ENCODE measurements around the gene MLLT3. TPM values are rescaled to one million over a fixed set of nuclear protein-coding genes. Genes with fewer than 3 reads are reported as not detected.

MLLT3 gene
- total RNA-seq (2014; rRNA removed; shearing (Covaris generic)) (11.9 and 12.1 TPM in 2 replicates), polyA plus RNA-seq (2016; fragmentation: Nextera tagmentation; extraction: Ambion mirVana) (7.1 and 7.5 TPM in 2 replicates)

- no peaks in the 10 kb centered on the region for H3K9me3 ChIP-seq (ENCODE audit: low read depth)
- no peaks in the 10 kb centered on the region for H4K20me1 ChIP-seq (ENCODE audit: insufficient read depth)
- no peaks in the 10 kb centered on the region for H3K9me2 ChIP-seq (ENCODE audit: insufficient read depth)
- peak; percentile 98 for DNase-seq
- no peaks in the 10 kb centered on the region for H3K36me3 ChIP-seq (ENCODE audit: low read depth)
- peak within 1 kb of the TSS; percentile 91 for H3K4me3 ChIP-seq
- H3K4me1 ChIP-seq (ENCODE audit: insufficient read depth) = peaks cover 15% of the 10 kb centered on the region
- peak within 1 kb of the TSS; percentile 79 for H3K27ac ChIP-seq
- peaks cover 22% of the 10 kb centered on the region; the same call in 1 of the 2 replicates for H3F3A ChIP-seq (ENCODE audit: insufficient read depth)
- H2AFZ ChIP-seq = peak within 1 kb of the TSS; percentile 97
- H3K27me3 ChIP-seq (replicated peaks; ENCODE audit: insufficient read depth) = no peaks in the 10 kb centered on the region
- H3K4me2 ChIP-seq (ENCODE audit: unreplicated experiment) = peak within 1 kb of the TSS; percentile 94
- TF ChIP-seq EZH2phosphoT487 (IDR thresholded peaks at IDR 0.05; ENCODE audit: insufficient read depth, low read depth) (no peak), EZH2 (IDR thresholded peaks at IDR 0.05; ENCODE audit: insufficient read depth, poor library complexity, severe bottlenecking) (no peak)
- peaks cover 25% of the 10 kb centered on the region for H3K79me2 ChIP-seq (ENCODE audit: insufficient read depth)
- in situ Hi-C loops (cut with MboI) = loop anchor here (10.0 kb wide), 3 partner anchors 268 to 492 kb away; no protein-coding TSS in a partner anchor
- peak within 1 kb of the TSS; percentile 82 for H3K9ac ChIP-seq
- WGBS, 2 experiments (ENCODE audit: low coverage in 1 of 2, low lambda C conversion rate in 2 of 2, missing lambda C conversion rate in 2 of 2) = 1 to 2% methylated on average over 32 to 41 of the region's 41 CpGs
These were observed at the start of gene MLLT3 for GRCh38 chr9:20622330-20623020. Gene MLLT3, minus strand, starts transcription at chr9:20622499.

- Histone ChIP-seq H3K4me3 (no peak overlapping the region), H3K9me3 (ENCODE audit: low read depth) (no peaks in the 10 kb centered on the region), H3K9ac (no peak overlapping the region), H3K27ac (no peak overlapping the region), H3K36me3 (ENCODE audit: low read depth) (no peaks in the 10 kb centered on the region), H3K9me2 (ENCODE audit: insufficient read depth) (no peaks in the 10 kb centered on the region), H3K4me2 (ENCODE audit: unreplicated experiment) (no peak overlapping the region), H3K4me1 (ENCODE audit: insufficient read depth) (no peaks in the 10 kb centered on the region), H2AFZ (no peak overlapping the region), H3K79me2 (ENCODE audit: insufficient read depth) (no peaks in the 10 kb centered on the region), H4K20me1 (ENCODE audit: insufficient read depth) (no peaks in the 10 kb centered on the region), H3K27me3 (replicated peaks; ENCODE audit: insufficient read depth) (no peaks in the 10 kb centered on the region), H3F3A (ENCODE audit: insufficient read depth) (no peaks in the 10 kb centered on the region)
- TF ChIP-seq EZH2phosphoT487 (IDR thresholded peaks at IDR 0.05; ENCODE audit: insufficient read depth, low read depth) = no peak
- no peak for TF ChIP-seq EZH2 (IDR thresholded peaks at IDR 0.05; ENCODE audit: insufficient read depth, poor library complexity, severe bottlenecking)
- in situ Hi-C loops (cut with MboI) = no loop called here
- WGBS, 2 experiments (ENCODE audit: low coverage in 1 of 2, low lambda C conversion rate in 2 of 2, missing lambda C conversion rate in 2 of 2) = 97 to 99% methylated on average over 4 of the region's 4 CpGs
- DNase-seq = no peak
These were observed 49.3 kb upstream of the MLLT3 start for GRCh38 chr9:20671635-20672034.

GRCh38 chr9:20670395-20670794, 48.1 kb upstream of the MLLT3 start:
- no peaks in the 10 kb centered on the region for H3K9me2 ChIP-seq (ENCODE audit: insufficient read depth)
- H3K36me3 ChIP-seq (ENCODE audit: low read depth) = no peaks in the 10 kb centered on the region
- 79 to 81% methylated on average over 6 of the region's 6 CpGs for WGBS, 2 experiments (ENCODE audit: low coverage in 1 of 2, low lambda C conversion rate in 2 of 2, missing lambda C conversion rate in 2 of 2)
- no peak overlapping the region for H3K4me3 ChIP-seq
- H3F3A ChIP-seq (ENCODE audit: insufficient read depth) = no peaks in the 10 kb centered on the region
- H3K4me1 ChIP-seq (ENCODE audit: insufficient read depth) = no peaks in the 10 kb centered on the region
- H3K4me2 ChIP-seq (ENCODE audit: unreplicated experiment) = no peak overlapping the region
- in situ Hi-C loops (cut with MboI) = no loop called here
- H3K27me3 ChIP-seq (replicated peaks; ENCODE audit: insufficient read depth) = no peaks in the 10 kb centered on the region
- no peaks in the 10 kb centered on the region for H3K79me2 ChIP-seq (ENCODE audit: insufficient read depth)
- no peak overlapping the region for H3K27ac ChIP-seq
- H4K20me1 ChIP-seq (ENCODE audit: insufficient read depth) = no peaks in the 10 kb centered on the region
- no peak overlapping the region for H2AFZ ChIP-seq
- H3K9me3 ChIP-seq (ENCODE audit: low read depth) = no peaks in the 10 kb centered on the region
- no peak for TF ChIP-seq EZH2 (IDR thresholded peaks at IDR 0.05; ENCODE audit: insufficient read depth, poor library complexity, severe bottlenecking)
- TF ChIP-seq EZH2phosphoT487 (IDR thresholded peaks at IDR 0.05; ENCODE audit: insufficient read depth, low read depth) = no peak
- H3K9ac ChIP-seq = no peak overlapping the region
- DNase-seq = no peak

GRCh38 chr9:20664501-20664900, 42.2 kb upstream of the MLLT3 start:
- Histone ChIP-seq H3K79me2 (ENCODE audit: insufficient read depth) (peaks cover 22% of the 10 kb centered on the region), H3K9ac (no peak overlapping the region), H3K36me3 (ENCODE audit: low read depth) (no peaks in the 10 kb centered on the region), H3K4me2 (ENCODE audit: unreplicated experiment) (no peak overlapping the region), H3K9me2 (ENCODE audit: insufficient read depth) (peaks cover 12% of the 10 kb centered on the region; the same call in 1 of the 2 replicates), H4K20me1 (ENCODE audit: insufficient read depth) (no peaks in the 10 kb centered on the region), H2AFZ (no peak overlapping the region), H3K4me3 (no peak overlapping the region), H3F3A (ENCODE audit: insufficient read depth) (no peaks in the 10 kb centered on the region), H3K27me3 (replicated peaks; ENCODE audit: insufficient read depth) (no peaks in the 10 kb centered on the region), H3K9me3 (ENCODE audit: low read depth) (no peaks in the 10 kb centered on the region), H3K4me1 (ENCODE audit: insufficient read depth) (no peaks in the 10 kb centered on the region), H3K27ac (no peak overlapping the region)
- WGBS, 2 experiments (ENCODE audit: low coverage in 1 of 2, low lambda C conversion rate in 2 of 2, missing lambda C conversion rate in 2 of 2) = 98 to 99% methylated on average over 3 of the region's 3 CpGs
- DNase-seq = no peak
- TF ChIP-seq EZH2 (IDR thresholded peaks at IDR 0.05; ENCODE audit: insufficient read depth, poor library complexity, severe bottlenecking) (no peak), EZH2phosphoT487 (IDR thresholded peaks at IDR 0.05; ENCODE audit: insufficient read depth, low read depth) (no peak)
- in situ Hi-C loops (cut with MboI) = no loop called here

All from GM23248 (cell line).